Activated CD4-positive, alpha-beta T cell treated with anti-CD3 and anti-CD28 coated beads, Interleukin-2, amount 10 ng/mL, durations not matched to agents 24 days and 14 days (primary cell): ENCODE measurements around the gene DPEP3. TPM values are rescaled to one million over a fixed set of nuclear protein-coding genes. Genes with fewer than 3 reads are reported as not detected.

Experiments used
- DNase-seq: peaks from one replicate; pipeline ENCODE4 v3.0.0; 2022
- H3K27ac Mint-ChIP-seq: one replicate; pipeline ENCODE4 v1.8.0; 2022; ENCODE audit warnings: mild to moderate bottlenecking, mixed read lengths
- H3K27me3 Mint-ChIP-seq: one replicate; pipeline ENCODE4 v1.8.0; 2022; ENCODE audit warnings: mixed read lengths
- H3K36me3 Mint-ChIP-seq: one replicate; pipeline ENCODE4 v1.8.0; 2022; ENCODE audit warnings: low read depth, mild to moderate bottlenecking, mixed read lengths
- H3K4me1 Mint-ChIP-seq: one replicate; pipeline ENCODE4 v1.8.0; 2021; ENCODE audit warnings: mixed read lengths
- H3K4me3 Mint-ChIP-seq: one replicate; pipeline ENCODE4 v1.8.0; 2022; ENCODE audit warnings: mild to moderate bottlenecking, moderate library complexity, mixed read lengths
- H3K9me3 Mint-ChIP-seq: one replicate; pipeline ENCODE4 v1.8.0; 2021; ENCODE audit warnings: mixed read lengths
- intact Hi-C: fragments of 100-400 bp; cut with micrococcal nuclease; formaldehyde crosslinking; loops from one replicate; pipeline ENCODE4 v1.15.1; 2023
- total RNA-seq: library from RNA; stranded (reverse); gene quantifications from 2 replicates; pipeline ENCODE4 v1.2.3, GENCODE V29; 2022

Gene DPEP3
- total RNA-seq, 1 donor from 2014 or later: not detected

GRCh38 chr16:67951485-67951884 lies 28.8 kb downstream of the DPEP3 start:
- no peaks in the 10 kb centered on the region for H3K9me3 Mint-ChIP-seq

GRCh38 chr16:67950335-67950843 lies 29.9 kb downstream of the DPEP3 start:
- peaks cover 20% of the 10 kb centered on the region for H3K36me3 Mint-ChIP-seq
- H3K27me3 Mint-ChIP-seq: no peaks in the 10 kb centered on the region
- H3K4me3 Mint-ChIP-seq: no peak overlapping the region
- H3K4me1 Mint-ChIP-seq: peaks cover 1% of the 10 kb centered on the region
- H3K27ac Mint-ChIP-seq: no peak overlapping the region
- intact Hi-C loops: no loop called here
- no peaks in the 10 kb centered on the region for H3K9me3 Mint-ChIP-seq
- DNase-seq: no peak

More at GRCh38 chr16:67951485-67951884, 28.8 kb downstream of the DPEP3 start:
- intact Hi-C loops: no loop called here
- Mint-ChIP-seq H3K36me3 (peaks cover 15% of the 10 kb centered on the region), H3K27me3 (no peaks in the 10 kb centered on the region), H3K4me3 (no peak overlapping the region), H3K4me1 (peaks cover 1% of the 10 kb centered on the region), H3K27ac (no peak overlapping the region)
- no peak for DNase-seq

DNA sequence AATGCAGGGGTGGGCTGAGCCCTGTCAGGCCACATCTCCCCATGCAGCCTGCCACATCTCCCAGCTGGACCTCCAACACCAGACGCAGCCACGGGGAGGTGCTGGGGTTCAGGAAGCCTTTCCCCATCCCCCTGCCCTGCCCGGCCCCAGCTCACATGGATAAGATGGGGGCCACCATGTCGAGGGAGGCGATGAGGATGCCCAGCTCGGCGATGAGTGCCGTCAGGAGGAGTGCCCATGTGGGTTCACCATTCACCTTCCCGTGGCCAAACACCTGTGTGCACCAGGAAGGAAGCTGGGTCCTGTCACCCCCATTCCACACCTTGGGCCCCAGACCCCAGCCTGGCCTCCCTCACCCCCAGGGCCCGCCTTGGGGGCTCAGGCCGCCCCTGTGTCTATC lies 30.7 kb downstream of the DPEP3 start:
- Mint-ChIP-seq H3K9me3 (no peaks in the 10 kb centered on the region), H3K36me3 (peaks cover 18% of the 10 kb centered on the region), H3K27ac (no peak overlapping the region), H3K4me3 (no peak overlapping the region), H3K4me1 (peaks cover 1% of the 10 kb centered on the region), H3K27me3 (no peaks in the 10 kb centered on the region)
- no peak for DNase-seq
- intact Hi-C loops: no loop called here

GRCh38 chr16:67948015-67948414 lies 32.3 kb downstream of the DPEP3 start:
- no peak for DNase-seq
- H3K27me3 Mint-ChIP-seq: no peaks in the 10 kb centered on the region
- H3K9me3 Mint-ChIP-seq: no peaks in the 10 kb centered on the region
- intact Hi-C loops: no loop called here
- peaks cover 18% of the 10 kb centered on the region for H3K36me3 Mint-ChIP-seq
- peaks cover 1% of the 10 kb centered on the region for H3K4me1 Mint-ChIP-seq
- H3K4me3 Mint-ChIP-seq: no peak overlapping the region
- no peak overlapping the region for H3K27ac Mint-ChIP-seq

GRCh38 chr16:67946966-67947558 lies 33.2 kb downstream of the DPEP3 start:
- no peaks in the 10 kb centered on the region for H3K4me1 Mint-ChIP-seq
- no peak for DNase-seq
- no peaks in the 10 kb centered on the region for H3K27me3 Mint-ChIP-seq
- no peak overlapping the region for H3K4me3 Mint-ChIP-seq
- peaks cover 16% of the 10 kb centered on the region for H3K36me3 Mint-ChIP-seq
- no peaks in the 10 kb centered on the region for H3K9me3 Mint-ChIP-seq
- intact Hi-C loops: no loop called here
- H3K27ac Mint-ChIP-seq: no peak overlapping the region

DNA sequence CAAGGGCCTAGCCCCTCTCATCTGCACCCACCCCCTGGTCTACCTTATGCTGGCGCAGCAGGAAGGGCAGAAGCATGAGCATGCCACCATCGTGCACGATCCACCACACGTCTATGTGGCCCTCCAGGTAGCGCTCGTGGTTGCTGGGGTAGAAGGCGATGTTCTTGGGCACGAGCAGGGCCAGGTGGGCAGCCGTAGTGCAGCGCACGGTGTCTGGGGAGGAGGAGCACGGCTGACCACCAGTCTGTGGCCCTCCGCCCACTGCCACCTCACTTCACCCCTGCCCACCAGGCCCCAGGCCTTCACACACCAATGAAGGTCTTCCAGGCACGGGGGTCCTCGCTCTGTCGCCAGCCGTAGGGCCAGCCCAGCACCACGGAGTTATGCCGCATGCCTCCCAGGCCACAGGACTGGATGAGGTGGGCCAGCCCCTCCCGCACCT lies 34.1 kb downstream of the DPEP3 start:
- DNase-seq: no peak
- H3K27me3 Mint-ChIP-seq: no peaks in the 10 kb centered on the region
- no peak overlapping the region for H3K4me3 Mint-ChIP-seq
- no peaks in the 10 kb centered on the region for H3K9me3 Mint-ChIP-seq
- intact Hi-C loops: no loop called here
- peaks cover 5% of the 10 kb centered on the region for H3K4me1 Mint-ChIP-seq
- H3K36me3 Mint-ChIP-seq: peaks cover 15% of the 10 kb centered on the region
- H3K27ac Mint-ChIP-seq: no peak overlapping the region

DNA sequence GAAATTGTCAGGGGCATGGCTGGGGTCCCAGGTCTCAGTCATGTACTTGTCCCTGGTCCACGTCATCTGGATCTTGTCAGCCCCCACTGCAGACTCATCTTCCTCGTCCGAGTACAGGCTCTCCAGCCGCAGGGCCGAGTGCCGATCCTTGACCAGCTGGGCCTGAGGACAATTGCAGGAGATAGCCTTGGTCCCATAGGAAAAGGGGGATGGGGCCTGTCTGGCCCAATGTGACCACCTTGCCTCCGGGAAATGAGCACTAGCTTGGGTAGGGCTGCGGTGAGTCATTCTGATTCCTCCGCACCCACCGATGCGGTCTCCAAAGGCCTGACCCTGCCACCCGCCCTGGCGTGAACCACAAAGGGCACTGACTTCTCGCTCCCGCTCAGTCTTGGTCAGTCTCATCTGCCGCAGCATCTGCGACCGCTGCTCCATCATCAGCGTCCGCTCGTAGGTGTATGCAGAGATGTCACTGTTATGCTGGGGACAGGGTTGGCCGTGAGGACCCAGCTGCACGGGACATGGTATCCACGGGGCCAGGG lies 34.8 kb downstream of the DPEP3 start:
- peaks cover 5% of the 10 kb centered on the region for H3K4me1 Mint-ChIP-seq
- no peak for DNase-seq
- intact Hi-C loops: no loop called here
- H3K27me3 Mint-ChIP-seq: no peaks in the 10 kb centered on the region
- no peak overlapping the region for H3K27ac Mint-ChIP-seq
- H3K4me3 Mint-ChIP-seq: no peak overlapping the region
- H3K9me3 Mint-ChIP-seq: no peaks in the 10 kb centered on the region
- peaks cover 11% of the 10 kb centered on the region for H3K36me3 Mint-ChIP-seq

GRCh38 chr16:67944690-67945391 lies 35.5 kb downstream of the DPEP3 start:
- Mint-ChIP-seq H3K9me3 (no peaks in the 10 kb centered on the region), H3K4me1 (peaks cover 11% of the 10 kb centered on the region), H3K4me3 (no peak overlapping the region), H3K27ac (no peak overlapping the region), H3K36me3 (peaks cover 15% of the 10 kb centered on the region), H3K27me3 (no peaks in the 10 kb centered on the region)
- intact Hi-C loops: no loop called here
- no peak for DNase-seq

DNA sequence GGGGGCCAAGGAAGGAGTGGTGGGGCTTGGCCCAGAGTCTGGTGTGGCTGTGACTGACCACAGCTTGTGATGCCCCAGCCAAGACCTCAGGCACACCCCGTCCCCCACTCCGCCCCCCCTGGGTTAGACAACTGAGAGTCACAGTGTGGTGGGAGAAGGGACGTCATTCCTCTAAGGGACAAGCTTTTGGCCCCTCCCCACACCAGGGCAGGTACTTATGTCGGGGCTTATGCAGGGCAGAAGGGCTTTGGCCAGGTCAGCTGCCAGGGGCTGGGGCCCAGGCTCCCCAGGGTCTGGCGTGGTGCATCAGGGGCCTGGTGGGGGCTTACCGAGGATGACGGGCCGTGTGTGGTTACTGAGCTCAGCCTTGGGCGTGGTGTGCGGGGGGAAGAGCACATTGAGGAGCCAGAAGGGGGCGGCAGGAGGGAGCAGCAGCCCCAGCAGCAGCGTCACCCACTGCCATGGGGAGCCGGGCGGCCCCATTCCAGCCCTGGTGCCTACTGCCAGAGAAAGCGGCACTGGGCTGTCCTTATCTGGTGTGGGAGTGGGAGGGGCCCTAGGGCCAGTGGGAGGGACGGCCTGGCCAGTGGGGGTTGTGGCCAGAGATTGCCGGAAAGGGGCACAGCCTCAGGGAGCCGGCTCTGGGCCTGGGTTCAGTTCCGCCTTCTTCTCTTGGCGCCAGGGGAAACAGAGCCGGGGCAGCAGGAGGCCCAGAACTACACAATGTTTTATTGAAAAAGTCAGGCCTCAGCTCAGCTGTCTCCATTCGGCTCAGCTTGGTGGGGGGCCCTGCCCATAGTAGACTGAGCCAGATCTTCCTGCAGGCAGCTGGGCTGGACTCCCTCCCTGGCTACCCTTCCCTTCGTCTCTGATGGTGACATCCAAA lies 36.4 kb downstream of the DPEP3 start, which contains the start of gene LCAT:
Gene LCAT, minus strand, starts transcription at position 502 of the 886 bp plus-strand sequence. Its CDS starts 19 bp downstream, at position 483.
- Mint-ChIP-seq H3K27me3 (no peaks in the 10 kb centered on the region), H3K9me3 (no peaks in the 10 kb centered on the region), H3K27ac (no peak within 1 kb of the TSS), H3K4me3 (no peak within 1 kb of the TSS), H3K36me3 (peaks cover 16% of the 10 kb centered on the region), H3K4me1 (peaks cover 19% of the 10 kb centered on the region)
- intact Hi-C loops: no loop called here
- DNase-seq: no peak

DNA sequence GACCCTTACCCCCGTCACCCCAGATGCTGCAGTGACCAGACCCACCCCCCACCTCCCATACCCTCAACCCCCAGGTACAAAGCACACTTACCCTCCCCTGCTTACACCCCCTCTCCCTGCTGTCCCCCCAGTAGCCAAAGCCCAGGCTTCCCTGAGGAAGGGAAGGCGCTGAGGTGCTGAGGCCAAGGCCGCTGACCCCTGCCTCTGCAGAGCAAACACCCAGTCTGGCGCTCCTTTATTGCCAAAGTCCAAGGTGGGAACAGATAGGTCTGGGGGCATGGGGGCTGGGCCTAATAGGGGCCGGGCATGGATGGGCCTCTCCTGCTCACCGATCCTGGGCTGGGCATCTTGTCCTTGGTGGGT lies 37.1 kb downstream of the DPEP3 start:
- Mint-ChIP-seq H3K4me1 (peaks cover 19% of the 10 kb centered on the region), H3K27me3 (no peaks in the 10 kb centered on the region), H3K4me3 (no peak overlapping the region), H3K36me3 (peaks cover 16% of the 10 kb centered on the region), H3K9me3 (no peaks in the 10 kb centered on the region), H3K27ac (no peak overlapping the region)
- no peak for DNase-seq
- intact Hi-C loops: no loop called here

GRCh38 chr16:67942510-67943255 lies 37.6 kb downstream of the DPEP3 start:
- intact Hi-C loops: no loop called here
- Mint-ChIP-seq H3K27ac (no peak overlapping the region), H3K4me1 (peaks cover 19% of the 10 kb centered on the region), H3K36me3 (peaks cover 16% of the 10 kb centered on the region), H3K4me3 (no peak overlapping the region), H3K27me3 (no peaks in the 10 kb centered on the region), H3K9me3 (no peaks in the 10 kb centered on the region)
- DNase-seq: no peak

GRCh38 chr16:67942200-67942509 lies 38.1 kb downstream of the DPEP3 start:
- no peaks in the 10 kb centered on the region for H3K9me3 Mint-ChIP-seq
- intact Hi-C loops: no loop called here
- H3K4me3 Mint-ChIP-seq: no peak overlapping the region
- H3K4me1 Mint-ChIP-seq: peaks cover 21% of the 10 kb centered on the region
- H3K36me3 Mint-ChIP-seq: peaks cover 18% of the 10 kb centered on the region
- H3K27me3 Mint-ChIP-seq: no peaks in the 10 kb centered on the region
- H3K27ac Mint-ChIP-seq: no peak overlapping the region
- peak; percentile 81 for DNase-seq

GRCh38 chr16:67941469-67942199 lies 38.7 kb downstream of the DPEP3 start:
- peaks cover 25% of the 10 kb centered on the region for H3K4me1 Mint-ChIP-seq
- peaks cover 19% of the 10 kb centered on the region for H3K36me3 Mint-ChIP-seq
- H3K27ac Mint-ChIP-seq: peak overlapping the region; percentile 60
- intact Hi-C loops: no loop called here
- DNase-seq: no peak
- H3K9me3 Mint-ChIP-seq: no peaks in the 10 kb centered on the region
- no peak overlapping the region for H3K4me3 Mint-ChIP-seq
- H3K27me3 Mint-ChIP-seq: no peaks in the 10 kb centered on the region
